Lung (tissue), 12 donors: Measurements from ENCODE around the gene AGMAT. TPM values are rescaled to one million over a fixed set of nuclear protein-coding genes. Genes with fewer than 3 reads are reported as not detected.

ENCODE experiments used
- ATAC-seq: fragments of 200-7000 bp; cut with Tn5 transposase; one replicate; pipeline ENCODE4 v1.9.1; 2020; ENCODE audit warnings: moderate number of reproducible peaks; ENCODE audit not compliant: insufficient read depth, low FRiP score
- DNase-seq, 3 donors: peaks; one replicate each; pipeline ENCODE4 v3.0.0-alpha.2; 2013 to 2017
- H3K27ac ChIP-seq, 2 donors: one replicate each; pipeline ENCODE4 v1.5.1; 2013; ENCODE audit warnings: mild to moderate bottlenecking in 2 of 2, moderate library complexity in 2 of 2, control low read depth in 1 of 2, inconsistent platforms in 1 of 2, low read depth in 1 of 2, low read length in 1 of 2
- H3K27me3 ChIP-seq, 3 donors: one replicate each; pipeline ENCODE4 v1.5.1; 2013; ENCODE audit warnings: low read length in 2 of 3; ENCODE audit not compliant: control insufficient read depth in 3 of 3, insufficient read depth in 3 of 3
- H3K36me3 ChIP-seq, 4 donors: one replicate each; pipeline ENCODE4 v1.5.1; 2013; ENCODE audit warnings: low read length in 4 of 4, mild to moderate bottlenecking in 1 of 4, moderate library complexity in 1 of 4; ENCODE audit not compliant: control insufficient read depth in 4 of 4, insufficient read depth in 4 of 4
- H3K4me1 ChIP-seq, 5 donors: one replicate each; pipeline ENCODE4 v1.5.1; 2013; ENCODE audit warnings: low read length in 5 of 5, mild to moderate bottlenecking in 2 of 5, moderate library complexity in 1 of 5; ENCODE audit not compliant: control insufficient read depth in 5 of 5, insufficient read depth in 5 of 5
- H3K4me3 ChIP-seq: one replicate; pipeline ENCODE4 v1.5.1; 2013; ENCODE audit warnings: mild to moderate bottlenecking, control low read depth, moderate library complexity
- H3K9ac ChIP-seq, 2 donors: one replicate each; pipeline ENCODE4 v1.5.1; 2013; ENCODE audit warnings: low read length in 2 of 2, control low read depth in 1 of 2; ENCODE audit not compliant: insufficient read depth in 1 of 2
- H3K9me3 ChIP-seq, 4 donors: one replicate each; pipeline ENCODE4 v1.5.1; 2013; ENCODE audit warnings: low read length in 3 of 4, mild to moderate bottlenecking in 1 of 4, moderate library complexity in 1 of 4; ENCODE audit not compliant: control insufficient read depth in 4 of 4, insufficient read depth in 3 of 4
- CTCF ChIP-seq: IDR thresholded peaks from 2 replicates; pipeline ENCODE4 v1.5.1; 2012; ENCODE audit warnings: mild to moderate bottlenecking; ENCODE audit errors: control extremely low read depth, extremely low read depth
- WGBS, 2 donors: extraction: QIAGEN DNeasy Blood & Tissue Kit; methylation state at CpG; one replicate each; pipeline ENCODE4 v1.1.7; 2013; 5-methylcytosine and 5-hydroxymethylcytosine counted together
- polyA plus RNA-seq, 2 donors: library from polyadenylated mRNA; stranded (reverse); fragments of 200-250 nt; gene quantifications; one replicate each; pipeline ENCODE4 v1.2.1, GENCODE V29; 2013
- total RNA-seq, 2 donors: library from RNA; depleted of rRNA in 1 of 2; stranded (reverse); fragments of >200 nt in 1 of 2; gene quantifications; one replicate each; pipeline ENCODE4 v1.2.1, GENCODE V29; 2014 to 2021
- donor health status: control.
- donor health status: control.
- donor health status: Bipolar disorder and iron deficiency.
- donor health status: healthy.
- donor health status: DM: yes; HTN: yes; CAD: no.

The AGMAT gene
- total and polyA plus RNA-seq, 4 donors = 0.08 to 0.46 (median 0.31) TPM

- Histone ChIP-seq H3K36me3 (peaks cover 12 to 33% (median 17%) of the 10 kb centered on the region in 4 donors), H3K4me3 (no peak overlapping the region), H3K4me1 (peaks cover 0 to 10% (median 0%) of the 10 kb centered on the region in 5 donors), H3K9ac (no peak overlapping the region), H3K27me3 (no peaks in the 10 kb centered on the region), H3K27ac (no peak overlapping the region), H3K9me3 (peaks cover 0 to 1% (median 0%) of the 10 kb centered on the region in 4 donors)
- ATAC-seq (no peak), DNase-seq (no peak)
- TF ChIP-seq CTCF = no peak
Observed at GRCh38 chr1:15571266-15571665, 13.6 kb downstream of the AGMAT start.

- WGBS, 2 donors = 96 to 98% methylated on average over 1 of the region's 1 CpG
- Histone ChIP-seq H3K9ac (no peak overlapping the region), H3K4me3 (no peak overlapping the region), H3K36me3 (peaks cover 16 to 38% (median 20%) of the 10 kb centered on the region in 4 donors), H3K27me3 (no peaks in the 10 kb centered on the region), H3K9me3 (peaks cover 0 to 1% (median 0%) of the 10 kb centered on the region in 4 donors), H3K27ac (no peak overlapping the region), H3K4me1 (peaks cover 0 to 10% (median 0%) of the 10 kb centered on the region in 5 donors)
- TF ChIP-seq CTCF = no peak
- no peak for DNase-seq
- ATAC-seq = no peak
Observed at GRCh38 chr1:15570861-15571260, 14.0 kb downstream of the AGMAT start.

- Histone ChIP-seq H3K36me3 (peaks cover 27 to 51% (median 29%) of the 10 kb centered on the region in 4 donors), H3K27ac (no peak overlapping the region), H3K4me3 (no peak overlapping the region), H3K4me1 (peaks cover 0 to 2% (median 0%) of the 10 kb centered on the region in 5 donors), H3K27me3 (no peaks in the 10 kb centered on the region), H3K9me3 (peaks cover 0 to 1% (median 0%) of the 10 kb centered on the region in 4 donors), H3K9ac (no peak overlapping the region)
- no peak for TF ChIP-seq CTCF
- WGBS, 2 donors = 94 to 95% methylated on average over 18 of the region's 18 CpGs
- DNase-seq (no peak), ATAC-seq (no peak)
Observed at GRCh38 chr1:15568387-15569073, 16.3 kb downstream of the AGMAT start.
